ENCODE measurements around the gene RBPJL.

DNA sequence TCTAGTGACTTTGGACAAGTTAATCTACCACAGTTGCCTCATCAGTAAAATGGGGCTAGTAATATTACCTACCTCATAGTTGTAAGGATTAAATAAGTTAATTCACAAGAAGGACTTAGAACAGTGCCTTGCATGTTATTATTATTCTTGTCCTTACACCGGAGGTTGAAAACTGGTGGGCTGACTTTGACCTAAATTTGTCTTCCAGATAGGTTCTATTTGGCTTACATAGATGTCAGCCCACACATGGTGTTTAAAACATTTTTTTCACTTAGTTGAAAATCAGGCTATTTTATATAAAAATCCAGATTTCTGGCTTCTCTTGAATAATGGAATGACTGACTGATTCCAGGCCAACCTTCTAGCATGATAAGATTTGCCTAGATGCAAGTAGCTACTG lies 59.6 kb downstream of the RBPJL start:
- TF ChIP-seq, protein P1, sequence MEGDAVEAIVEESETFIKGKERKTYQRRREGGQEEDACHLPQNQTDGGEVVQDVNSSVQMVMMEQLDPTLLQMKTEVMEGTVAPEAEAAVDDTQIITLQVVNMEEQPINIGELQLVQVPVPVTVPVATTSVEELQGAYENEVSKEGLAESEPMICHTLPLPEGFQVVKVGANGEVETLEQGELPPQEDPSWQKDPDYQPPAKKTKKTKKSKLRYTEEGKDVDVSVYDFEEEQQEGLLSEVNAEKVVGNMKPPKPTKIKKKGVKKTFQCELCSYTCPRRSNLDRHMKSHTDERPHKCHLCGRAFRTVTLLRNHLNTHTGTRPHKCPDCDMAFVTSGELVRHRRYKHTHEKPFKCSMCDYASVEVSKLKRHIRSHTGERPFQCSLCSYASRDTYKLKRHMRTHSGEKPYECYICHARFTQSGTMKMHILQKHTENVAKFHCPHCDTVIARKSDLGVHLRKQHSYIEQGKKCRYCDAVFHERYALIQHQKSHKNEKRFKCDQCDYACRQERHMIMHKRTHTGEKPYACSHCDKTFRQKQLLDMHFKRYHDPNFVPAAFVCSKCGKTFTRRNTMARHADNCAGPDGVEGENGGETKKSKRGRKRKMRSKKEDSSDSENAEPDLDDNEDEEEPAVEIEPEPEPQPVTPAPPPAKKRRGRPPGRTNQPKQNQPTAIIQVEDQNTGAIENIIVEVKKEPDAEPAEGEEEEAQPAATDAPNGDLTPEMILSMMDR (conservative IDR thresholded peaks at IDR 0.05): no peak
- TF ChIP-seq EZH2 (IDR thresholded peaks at IDR 0.05; ENCODE audit: low read depth): no peak
